ENCODE results near the gene UNC45B.

The UNC45B gene

GRCh38 chr17:35129973-35130351 lies 17.7 kb upstream of the UNC45B start:
- DNase-seq (ENCODE audit: low read depth): no peak
- in situ Hi-C loops (cut with HindIII; ENCODE audit: low sequenced_read_pairs): loop anchor here (5.0 to 25.0 kb wide), 4 partner anchors 407 to 693 kb away; partner anchors contain the start of gene SLFN12L
- no peak for TF ChIP-seq CTCF (IDR thresholded peaks at IDR 0.05; ENCODE audit: low read depth, low read length, missing control alignments)
- H3K4me3 ChIP-seq (ENCODE audit: low read depth, low read length): no peak overlapping the region

GRCh38 chr17:35130392-35130791 lies 17.2 kb upstream of the UNC45B start:
- no peak for TF ChIP-seq CTCF (IDR thresholded peaks at IDR 0.05; ENCODE audit: low read depth, low read length, missing control alignments)
- no peak overlapping the region for H3K4me3 ChIP-seq (ENCODE audit: low read depth, low read length)
- in situ Hi-C loops (cut with HindIII; ENCODE audit: low sequenced_read_pairs): loop anchor here (25.0 kb wide), 3 partner anchors 407 to 693 kb away; partner anchors contain the start of gene SLFN12L
- DNase-seq (ENCODE audit: low read depth): no peak

GRCh38 chr17:35132099-35132498 lies 15.5 kb upstream of the UNC45B start:
- in situ Hi-C loops (cut with HindIII; ENCODE audit: low sequenced_read_pairs): loop anchor here (25.0 kb wide), 3 partner anchors 405 to 695 kb away; partner anchors contain the start of gene SLFN12L
- no peak for TF ChIP-seq CTCF (IDR thresholded peaks at IDR 0.05; ENCODE audit: low read depth, low read length, missing control alignments)
- H3K4me3 ChIP-seq (ENCODE audit: low read depth, low read length): no peak overlapping the region
- DNase-seq (ENCODE audit: low read depth): no peak

GRCh38 chr17:35132816-35133550 lies 14.6 kb upstream of the UNC45B start:
- no peak overlapping the region for H3K4me3 ChIP-seq (ENCODE audit: low read depth, low read length)
- no peak for DNase-seq (ENCODE audit: low read depth)
- no peak for TF ChIP-seq CTCF (IDR thresholded peaks at IDR 0.05; ENCODE audit: low read depth, low read length, missing control alignments)
- in situ Hi-C loops (cut with HindIII; ENCODE audit: low sequenced_read_pairs): loop anchor here (25.0 kb wide), 3 partner anchors 404 to 696 kb away; partner anchors contain the start of gene SLFN12L

GRCh38 chr17:35135322-35135721 lies 12.3 kb upstream of the UNC45B start:
- in situ Hi-C loops (cut with HindIII; ENCODE audit: low sequenced_read_pairs): loop anchor here (25.0 kb wide), 3 partner anchors 402 to 698 kb away; partner anchors contain the start of gene SLFN12L
- DNase-seq (ENCODE audit: low read depth): no peak
- TF ChIP-seq CTCF (IDR thresholded peaks at IDR 0.05; ENCODE audit: low read depth, low read length, missing control alignments): no peak
- no peak overlapping the region for H3K4me3 ChIP-seq (ENCODE audit: low read depth, low read length)

GRCh38 chr17:35138218-35138617 lies 9.4 kb upstream of the UNC45B start:
- no peak overlapping the region for H3K4me3 ChIP-seq (ENCODE audit: low read depth, low read length)
- in situ Hi-C loops (cut with HindIII; ENCODE audit: low sequenced_read_pairs): loop anchor here (25.0 kb wide), 3 partner anchors 399 to 701 kb away; partner anchors contain the start of gene SLFN12L
- no peak for DNase-seq (ENCODE audit: low read depth)
- no peak for TF ChIP-seq CTCF (IDR thresholded peaks at IDR 0.05; ENCODE audit: low read depth, low read length, missing control alignments)

Data from astrocyte of the cerebellum (primary cell).